ENCODE measurements around the gene SLC22A12.
A peak's percentile ranks its signal among the peaks of the same experiment; 100 is the strongest.

SLC22A12 gene

DNA sequence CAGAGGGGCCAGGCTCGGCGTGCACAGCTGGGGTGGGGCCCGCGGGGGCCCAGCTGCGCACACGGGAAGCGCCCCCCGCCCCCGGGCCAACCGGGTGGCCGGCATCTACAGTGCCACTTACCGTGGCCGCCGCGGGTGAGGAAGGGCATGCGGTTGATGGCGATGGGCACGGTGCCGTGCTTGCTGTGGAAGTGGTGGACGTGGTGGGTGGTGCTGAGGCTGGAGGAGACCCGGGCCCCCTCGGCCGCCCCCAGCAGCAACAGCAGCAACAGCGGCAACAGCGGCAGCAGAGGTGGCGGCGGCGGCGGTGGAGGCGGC is 51.4 kb downstream of the SLC22A12 start:
- TF ChIP-seq, protein P1, sequence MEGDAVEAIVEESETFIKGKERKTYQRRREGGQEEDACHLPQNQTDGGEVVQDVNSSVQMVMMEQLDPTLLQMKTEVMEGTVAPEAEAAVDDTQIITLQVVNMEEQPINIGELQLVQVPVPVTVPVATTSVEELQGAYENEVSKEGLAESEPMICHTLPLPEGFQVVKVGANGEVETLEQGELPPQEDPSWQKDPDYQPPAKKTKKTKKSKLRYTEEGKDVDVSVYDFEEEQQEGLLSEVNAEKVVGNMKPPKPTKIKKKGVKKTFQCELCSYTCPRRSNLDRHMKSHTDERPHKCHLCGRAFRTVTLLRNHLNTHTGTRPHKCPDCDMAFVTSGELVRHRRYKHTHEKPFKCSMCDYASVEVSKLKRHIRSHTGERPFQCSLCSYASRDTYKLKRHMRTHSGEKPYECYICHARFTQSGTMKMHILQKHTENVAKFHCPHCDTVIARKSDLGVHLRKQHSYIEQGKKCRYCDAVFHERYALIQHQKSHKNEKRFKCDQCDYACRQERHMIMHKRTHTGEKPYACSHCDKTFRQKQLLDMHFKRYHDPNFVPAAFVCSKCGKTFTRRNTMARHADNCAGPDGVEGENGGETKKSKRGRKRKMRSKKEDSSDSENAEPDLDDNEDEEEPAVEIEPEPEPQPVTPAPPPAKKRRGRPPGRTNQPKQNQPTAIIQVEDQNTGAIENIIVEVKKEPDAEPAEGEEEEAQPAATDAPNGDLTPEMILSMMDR (conservative IDR thresholded peaks at IDR 0.05; ENCODE audit: low read depth, low read length): no peak
- H3K4me3 ChIP-seq (ENCODE audit: low read depth, low read length): no peak overlapping the region
- no peak for DNase-seq (ENCODE audit: low read depth)

DNA sequence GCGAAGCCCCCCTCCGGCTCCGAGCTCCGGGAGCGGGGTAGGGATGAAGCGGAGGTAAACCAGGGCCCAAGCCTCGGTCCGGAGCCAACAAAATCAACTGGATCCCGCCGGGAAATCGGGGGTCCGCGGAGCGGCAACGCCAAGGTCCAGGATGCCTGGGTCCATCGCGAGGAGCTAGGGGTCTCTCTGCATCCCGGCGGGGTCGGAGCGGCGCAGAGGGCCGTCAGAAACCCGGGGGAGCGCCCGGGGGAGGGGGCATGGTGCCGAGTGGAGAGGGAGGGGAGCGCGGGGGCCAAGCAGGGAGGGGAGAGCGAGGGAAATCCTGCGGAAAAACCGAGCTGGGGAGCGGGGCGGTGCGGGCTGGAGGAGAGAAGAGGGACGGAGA is 51.8 kb downstream of the SLC22A12 start:
- DNase-seq (ENCODE audit: low read depth): no peak
- no peak overlapping the region for H3K4me3 ChIP-seq (ENCODE audit: low read depth, low read length)
- TF ChIP-seq, protein P1 (conservative IDR thresholded peaks at IDR 0.05; ENCODE audit: low read depth, low read length): no peak

- no peak overlapping the region for H3K4me3 ChIP-seq (ENCODE audit: low read depth, low read length)
- TF ChIP-seq, protein P1 (conservative IDR thresholded peaks at IDR 0.05; ENCODE audit: low read depth, low read length): no peak
- DNase-seq (ENCODE audit: low read depth): no peak
Measured at GRCh38 chr11:64643256-64643881, 52.3 kb downstream of the SLC22A12 start.

DNA sequence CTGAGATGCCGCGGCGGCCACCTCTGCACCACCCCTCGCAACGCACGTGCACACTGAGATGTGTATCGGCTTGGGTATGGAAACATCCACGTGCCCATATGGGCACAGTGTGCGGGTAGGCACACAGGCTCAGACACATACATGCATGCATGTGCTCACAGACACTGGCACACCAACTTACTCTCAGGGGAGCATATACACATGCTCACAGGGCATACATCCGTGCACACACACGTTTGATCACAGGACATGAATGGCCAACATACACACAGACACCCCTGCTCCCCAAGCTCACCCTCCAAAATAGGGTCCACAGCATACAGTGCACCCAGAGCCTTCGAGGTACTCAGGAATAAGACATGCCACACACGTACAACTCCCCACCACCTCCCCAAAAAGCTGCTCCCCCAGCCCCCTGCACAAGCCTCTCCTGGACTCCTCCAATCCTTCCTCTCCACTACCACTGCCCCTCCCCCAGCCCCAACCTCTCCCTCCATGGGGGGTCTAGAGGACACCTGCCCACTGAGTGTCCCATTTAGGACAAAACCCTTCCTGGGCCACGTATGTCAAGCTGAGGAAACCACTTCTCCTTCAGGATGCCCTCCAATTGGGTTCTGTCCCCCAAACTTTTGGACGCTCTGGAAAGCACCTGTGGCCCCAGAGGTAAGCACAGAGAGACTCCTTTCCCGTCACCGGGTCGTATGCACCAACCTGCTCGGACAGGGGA is 53.1 kb downstream of the SLC22A12 start:
- TF ChIP-seq, protein P1 (conservative IDR thresholded peaks at IDR 0.05; ENCODE audit: low read depth, low read length): no peak

DNA sequence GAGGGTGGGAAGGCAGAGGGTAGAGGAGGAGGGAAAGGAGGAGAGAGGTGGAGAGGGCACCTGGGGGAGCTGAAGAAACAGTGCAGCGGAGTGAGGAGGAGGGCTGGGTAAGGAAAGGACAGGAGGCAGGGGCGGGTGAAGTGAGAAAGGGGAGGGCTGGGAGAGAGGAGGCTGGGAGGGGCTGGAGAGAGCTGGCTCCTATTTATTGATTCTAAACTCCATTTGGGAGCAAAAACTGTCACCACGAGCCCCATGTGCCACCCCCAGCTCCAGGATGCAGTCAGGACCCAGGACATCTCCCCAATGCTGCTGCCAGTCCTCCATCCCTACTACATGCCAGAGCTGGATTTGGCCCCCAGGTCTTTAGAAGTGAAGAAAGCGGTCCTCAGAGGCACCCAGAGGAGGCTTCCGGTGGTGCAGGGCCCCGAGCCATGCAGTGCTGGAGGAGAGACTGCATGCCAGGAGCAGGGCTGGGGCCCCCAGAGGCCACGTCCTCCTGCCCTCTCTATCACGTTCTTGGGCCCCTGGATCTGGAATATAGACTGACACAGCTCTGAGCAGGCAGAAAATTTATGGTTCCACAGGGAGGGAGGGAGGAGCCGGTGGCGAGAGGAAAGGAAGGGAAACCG is 53.7 kb downstream of the SLC22A12 start:
- DNase-seq (ENCODE audit: low read depth): no peak
- TF ChIP-seq, protein P1 (conservative IDR thresholded peaks at IDR 0.05; ENCODE audit: low read depth, low read length): peak; percentile 40
- H3K4me3 ChIP-seq (ENCODE audit: low read depth, low read length): no peak overlapping the region

More for the DNA sequence above, 53.1 kb downstream of the SLC22A12 start:
- no peak for DNase-seq (ENCODE audit: low read depth)
- H3K4me3 ChIP-seq (ENCODE audit: low read depth, low read length): no peak overlapping the region

- no peak for DNase-seq (ENCODE audit: low read depth)
- TF ChIP-seq, protein P1 (conservative IDR thresholded peaks at IDR 0.05; ENCODE audit: low read depth, low read length): no peak
- H3K4me3 ChIP-seq (ENCODE audit: low read depth, low read length): no peak overlapping the region
Measured at GRCh38 chr11:64647019-64647779, 56.2 kb downstream of the SLC22A12 start.
